ENCODE data around the gene MAP3K20.
"Not testable (repeated sequence)": the region's sequence is repeated elsewhere in the genome, so short reads cannot be mapped to it uniquely, and the experiment has no call there.

The MAP3K20 gene

DNA sequence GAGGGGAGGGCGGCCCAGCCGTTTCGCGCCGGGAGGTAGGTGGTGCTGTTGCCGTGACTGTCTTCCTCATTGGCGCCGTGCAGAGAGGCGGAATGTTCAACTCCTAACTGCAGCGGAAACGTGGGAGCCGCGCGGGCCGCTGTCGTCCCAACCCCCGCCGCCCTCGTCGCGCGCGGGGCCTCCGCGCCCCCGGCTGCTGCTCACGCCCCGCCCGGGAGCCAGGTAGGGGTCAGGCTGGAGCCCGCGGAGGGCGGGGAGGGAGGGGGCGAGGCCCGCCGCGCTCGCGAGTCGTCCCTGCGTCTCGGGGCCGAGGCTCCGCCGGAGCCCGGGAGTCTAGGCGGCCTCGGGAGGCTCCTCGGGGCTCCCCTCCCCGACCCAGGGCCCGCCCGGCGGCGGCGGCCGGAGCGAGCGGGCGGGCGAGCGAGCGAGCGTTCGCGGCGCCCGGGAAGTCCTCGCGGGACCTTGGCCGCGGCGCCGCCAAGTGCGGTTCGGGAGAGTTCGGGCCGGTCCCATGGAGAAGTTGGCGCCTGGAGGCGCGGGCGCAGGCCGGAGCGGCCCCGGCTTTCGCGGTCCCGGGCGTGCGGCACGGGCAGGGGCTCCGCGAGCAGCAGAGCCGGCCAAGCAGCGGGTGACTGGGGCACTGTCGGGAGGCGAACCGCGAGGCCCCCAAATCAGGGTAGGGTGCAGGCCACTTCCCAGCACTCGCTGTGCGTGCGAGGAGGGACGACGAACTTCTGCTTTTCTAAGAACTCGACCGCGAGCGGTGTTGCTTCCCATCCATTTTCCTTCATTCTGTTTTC lies at the start of gene MAP3K20:
Gene MAP3K20 (plus strand): TSS at position 66 of the 800 bp plus-strand sequence. CDS start 15,186 bp downstream, outside the sequence.
- DNase-seq (ENCODE audit: insufficient read length, low spot score) (peak; percentile 28), FAIRE-seq (no peak)

DNA sequence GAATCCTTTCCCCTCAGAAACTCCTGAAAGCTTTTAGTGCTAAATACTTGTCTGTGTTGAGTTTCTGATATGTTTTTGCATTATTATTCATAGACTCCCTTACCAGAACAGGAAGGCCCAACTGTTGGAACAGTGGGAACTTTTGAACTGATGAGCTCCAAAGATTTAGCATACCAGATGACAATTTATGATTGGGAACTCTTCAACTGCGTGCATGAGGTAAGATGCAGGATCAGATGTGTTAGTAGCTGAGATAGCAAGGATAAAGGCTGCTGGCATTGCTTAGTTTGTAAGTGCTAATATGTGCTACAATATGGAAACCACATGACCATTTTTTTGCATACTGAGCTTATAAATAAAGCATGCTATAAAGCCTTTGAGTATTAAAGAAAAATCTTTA lies 49.2 kb upstream of the MAP3K20 start:
- FAIRE-seq (no peak), DNase-seq (ENCODE audit: insufficient read length, low spot score) (no peak)

- DNase-seq (ENCODE audit: insufficient read length, low spot score), result peak; percentile 45
- FAIRE-seq, result peak; percentile 95
Observed at GRCh38 chr2:173027181-173028128, 48.2 kb upstream of the MAP3K20 start.

- no peak for DNase-seq (ENCODE audit: insufficient read length, low spot score)
- FAIRE-seq, result no peak
Observed at GRCh38 chr2:173028141-173028540, 47.5 kb upstream of the MAP3K20 start.

- FAIRE-seq (no peak), DNase-seq (ENCODE audit: insufficient read length, low spot score) (no peak)
Observed at GRCh38 chr2:173028671-173029070, 47.0 kb upstream of the MAP3K20 start.

DNA sequence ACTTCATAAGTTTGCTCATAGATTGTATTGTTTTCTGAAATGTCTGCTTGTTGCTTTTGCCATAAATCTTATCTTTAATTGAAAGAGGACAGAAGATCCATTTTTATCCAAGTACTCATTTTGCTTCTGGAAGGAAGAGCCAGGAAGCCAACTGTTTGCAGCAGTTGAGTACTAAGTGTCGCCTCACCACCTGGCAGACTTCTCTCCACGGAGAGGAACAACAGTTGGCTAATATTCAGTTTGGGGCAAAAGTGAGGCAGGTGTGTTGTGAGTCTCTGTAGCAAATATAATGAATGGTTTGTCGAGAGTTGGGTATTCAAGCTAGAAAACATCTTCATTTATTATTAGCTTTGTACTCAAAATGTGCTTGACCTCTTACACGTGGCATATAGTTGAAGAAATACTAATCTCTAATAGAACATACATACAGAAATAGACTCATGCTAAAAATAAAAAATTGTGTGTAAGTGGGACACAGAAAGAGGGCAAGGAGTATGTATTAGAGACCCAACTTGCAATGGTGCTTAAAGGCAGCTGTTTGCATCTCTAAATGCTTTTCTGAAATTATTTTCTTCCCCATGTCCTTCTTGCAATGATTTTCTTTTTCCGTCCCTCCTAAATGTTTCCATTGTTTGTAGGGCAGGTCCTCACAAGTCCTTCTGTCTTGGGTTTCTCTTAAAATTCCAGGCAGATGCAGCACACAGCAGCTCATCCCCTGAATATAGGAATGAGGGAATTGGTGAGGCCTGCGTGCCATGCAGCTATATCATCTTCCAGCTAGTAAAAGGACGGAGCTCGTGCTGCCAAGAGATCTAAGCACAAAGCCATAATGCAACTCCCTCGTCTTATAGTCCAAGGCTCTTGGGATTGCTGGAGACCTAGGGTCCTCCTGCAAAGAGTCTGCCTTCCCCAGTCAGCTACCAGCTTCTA lies 44.8 kb upstream of the MAP3K20 start:
- DNase-seq (ENCODE audit: insufficient read length, low spot score) (no peak), FAIRE-seq (no peak)

DNA sequence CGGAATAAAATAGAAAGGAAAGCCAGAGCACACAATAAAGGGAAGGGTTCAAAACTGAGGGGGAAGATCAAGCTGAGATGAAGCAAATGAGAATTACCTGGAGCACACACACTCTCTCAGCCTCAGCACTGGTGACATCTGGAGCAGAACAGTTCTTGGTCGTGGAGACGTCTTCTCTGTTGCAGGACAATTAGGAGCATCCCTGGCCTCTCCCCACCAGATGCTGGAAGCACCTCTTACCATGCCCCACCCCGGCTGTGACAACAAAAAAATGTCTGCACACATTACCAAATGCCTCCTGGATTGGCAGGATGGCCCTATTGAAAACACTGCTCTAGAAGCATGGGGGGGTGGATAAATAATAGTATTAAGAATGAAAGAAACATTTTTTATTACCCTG lies 43.6 kb upstream of the MAP3K20 start:
- DNase-seq (ENCODE audit: insufficient read length, low spot score) (no peak), FAIRE-seq (no peak)

GRCh38 chr2:173033084-173033483 lies 42.6 kb upstream of the MAP3K20 start:
- no peak for FAIRE-seq
- no peak for DNase-seq (ENCODE audit: insufficient read length, low spot score)

DNA sequence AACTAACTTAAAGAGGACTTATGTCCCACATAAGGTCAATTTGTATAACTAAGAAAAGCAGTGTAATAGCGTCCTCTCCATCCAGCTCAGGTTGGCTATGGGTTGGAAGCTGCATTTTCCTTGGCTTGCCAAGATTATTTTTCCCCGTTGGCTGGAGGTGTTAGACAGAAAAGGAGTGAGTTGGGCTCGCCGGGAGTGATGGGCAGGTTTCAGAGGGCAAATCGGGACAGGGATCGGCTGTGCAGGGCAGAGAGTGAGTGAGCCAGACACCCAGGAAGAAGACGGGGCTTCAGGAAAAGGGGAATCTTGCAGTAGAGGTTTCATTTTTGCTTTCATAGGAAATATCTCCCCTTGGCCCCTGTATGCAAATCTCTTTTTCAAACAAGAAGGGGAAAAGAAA lies 41.5 kb upstream of the MAP3K20 start:
- FAIRE-seq, result no peak

DNA sequence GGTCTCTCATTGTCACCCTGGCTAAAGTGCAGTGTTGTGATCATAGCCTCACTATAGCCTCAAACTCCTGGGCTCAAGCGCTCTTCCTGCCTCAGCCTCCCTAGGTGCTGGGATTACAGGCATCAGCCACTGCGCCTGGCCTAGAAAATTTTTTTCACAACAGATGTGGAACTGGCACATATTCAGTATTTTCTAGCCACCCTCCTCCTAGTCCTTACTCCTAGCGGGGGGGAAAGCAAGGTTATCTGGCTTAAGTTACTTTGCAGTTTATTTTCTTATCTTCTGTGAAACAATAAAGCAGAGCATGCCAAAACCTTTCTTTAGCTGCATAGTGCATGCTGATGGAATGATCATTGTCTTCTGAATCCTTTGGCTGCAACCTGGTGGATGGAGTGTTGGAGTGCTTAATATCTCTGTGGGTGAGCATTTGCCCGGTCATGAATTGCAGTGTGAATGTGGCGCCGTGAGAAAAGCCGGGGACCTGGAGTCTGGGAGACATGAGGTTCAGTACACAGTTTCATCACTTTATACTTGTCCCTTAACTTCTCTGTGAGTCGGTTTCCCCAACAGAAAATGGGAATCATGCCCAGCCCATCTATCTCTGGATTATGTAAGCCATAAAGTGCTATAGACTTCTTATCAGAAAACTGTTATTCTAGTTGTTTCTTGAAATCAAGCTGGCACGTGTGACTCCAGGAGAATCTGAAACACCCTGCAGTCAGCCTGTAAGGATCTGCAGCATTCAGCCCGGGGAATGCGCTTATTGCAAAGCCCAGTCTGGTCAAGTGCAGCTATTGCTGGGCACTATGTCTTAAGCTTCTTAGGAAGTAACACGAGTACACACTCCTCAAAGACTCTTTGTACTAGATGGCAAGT lies 38.2 kb upstream of the MAP3K20 start:
- FAIRE-seq, result no peak

More for the DNA sequence above, 41.5 kb upstream of the MAP3K20 start:
- no peak for DNase-seq (ENCODE audit: insufficient read length, low spot score)

DNA sequence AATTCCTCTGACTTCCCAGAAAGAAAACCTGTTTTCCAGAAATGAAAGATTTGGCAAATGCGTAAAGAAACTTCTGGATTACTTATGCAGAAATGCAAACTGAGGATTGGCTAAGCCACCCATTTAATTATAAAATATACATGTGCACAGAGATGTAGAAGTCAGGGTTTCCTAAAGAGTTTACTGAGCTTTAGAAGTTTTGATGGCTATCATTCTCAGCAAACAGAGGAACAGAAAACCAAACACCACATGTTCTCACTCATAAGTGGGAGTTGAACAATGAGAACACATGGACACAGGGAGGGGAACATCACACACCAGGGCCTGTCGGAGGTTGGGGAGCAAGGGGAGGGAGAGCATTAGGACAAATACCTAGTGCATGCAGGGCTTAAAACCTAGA lies 37.4 kb upstream of the MAP3K20 start:
- FAIRE-seq; DNase-seq (ENCODE audit: insufficient read length, low spot score): not testable (repeated sequence)

More for the DNA sequence above, 38.2 kb upstream of the MAP3K20 start:
- no peak for DNase-seq (ENCODE audit: insufficient read length, low spot score)

DNA sequence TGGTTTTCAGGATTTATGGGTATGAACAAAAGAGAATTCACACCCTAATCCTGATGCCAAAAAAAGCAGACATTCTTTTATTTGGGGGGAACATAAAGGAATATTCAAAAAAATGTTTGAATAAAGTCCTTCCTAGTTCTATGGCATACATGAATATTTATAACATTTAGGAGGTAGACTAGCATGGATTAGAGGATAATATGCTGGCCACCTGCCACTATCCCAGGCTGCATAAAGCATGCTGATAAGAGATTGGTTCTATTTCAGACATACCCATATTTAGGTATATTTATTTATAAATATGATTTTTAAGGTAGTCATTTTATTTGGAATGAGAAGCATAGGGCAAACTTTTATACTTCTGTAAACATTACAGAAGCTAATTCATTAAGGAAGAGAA lies 34.9 kb upstream of the MAP3K20 start:
- FAIRE-seq, result no peak
- no peak for DNase-seq (ENCODE audit: insufficient read length, low spot score)

GRCh38 chr2:173043476-173043875 lies 32.2 kb upstream of the MAP3K20 start:
- no peak for DNase-seq (ENCODE audit: insufficient read length, low spot score)
- no peak for FAIRE-seq

DNA sequence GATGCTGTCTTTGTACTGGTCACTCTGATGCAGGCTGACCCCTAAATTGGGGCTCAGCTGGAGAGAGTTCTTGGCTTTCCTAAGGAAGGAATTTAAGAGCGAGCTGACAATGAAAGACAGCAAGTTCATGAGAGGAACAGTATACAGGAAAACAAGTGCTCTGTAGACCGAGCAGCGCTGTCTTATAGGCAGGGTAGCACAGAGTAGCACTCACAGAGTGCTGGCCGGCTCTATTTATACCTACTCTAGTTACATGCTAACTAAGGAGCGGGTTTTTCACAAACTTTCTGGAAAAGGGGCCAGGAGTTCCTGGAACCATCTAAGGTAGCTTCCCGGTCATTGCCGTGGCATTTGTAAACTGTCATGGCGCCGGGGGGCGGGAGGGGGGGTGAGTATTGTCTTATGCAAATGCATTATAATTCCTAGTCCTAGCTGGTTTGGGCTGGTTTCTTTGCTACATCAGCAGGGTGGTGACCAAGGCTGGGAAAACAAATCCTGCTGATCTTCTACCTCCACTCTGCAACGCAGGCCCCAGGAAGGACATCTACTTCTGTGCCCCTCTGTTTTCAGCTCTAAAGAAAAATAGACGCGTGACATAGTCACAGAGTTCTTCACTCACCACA lies 31.6 kb upstream of the MAP3K20 start:
- FAIRE-seq (no peak), DNase-seq (ENCODE audit: insufficient read length, low spot score) (no peak)

DNA sequence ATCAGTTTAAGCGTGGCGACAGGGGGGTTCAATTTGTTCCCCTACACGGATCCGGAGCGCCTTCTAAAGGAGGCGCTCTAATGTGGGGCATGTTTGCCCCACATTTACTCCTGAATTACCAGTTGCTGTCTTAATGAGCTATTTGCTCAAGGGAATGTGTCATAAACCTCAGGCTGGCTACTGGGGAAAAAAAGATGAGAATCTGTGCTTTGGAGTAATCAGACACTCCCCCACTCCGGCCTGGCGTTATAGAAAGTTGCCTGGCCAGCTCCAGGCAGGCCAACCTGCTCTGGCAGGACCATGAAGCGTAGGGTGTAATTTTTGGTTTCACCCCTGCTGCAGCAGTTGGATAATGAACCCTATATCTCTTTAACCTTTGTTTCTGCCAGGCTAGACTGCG lies 31.0 kb upstream of the MAP3K20 start:
- no peak for DNase-seq (ENCODE audit: insufficient read length, low spot score)
- no peak for FAIRE-seq

GRCh38 chr2:173045181-173045580 lies 30.5 kb upstream of the MAP3K20 start:
- no peak for FAIRE-seq
- DNase-seq (ENCODE audit: insufficient read length, low spot score), result no peak

DNA sequence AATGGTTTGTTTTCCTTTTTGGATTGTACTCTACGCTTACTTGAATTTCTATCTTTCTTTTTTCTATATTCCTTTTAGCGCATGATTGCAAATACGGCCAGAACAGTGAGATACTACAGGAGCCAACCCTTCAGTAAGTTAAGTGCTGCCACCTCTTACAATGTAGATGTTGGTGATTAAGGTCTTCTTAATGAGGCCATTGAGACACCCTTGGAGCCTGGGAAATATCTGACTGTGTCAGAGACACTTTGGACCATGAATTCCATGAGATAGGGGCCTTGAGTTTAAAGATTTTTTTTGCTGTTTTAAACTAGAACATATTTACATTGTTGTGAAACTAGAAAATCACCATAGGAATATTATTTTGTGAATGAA lies 27.1 kb upstream of the MAP3K20 start:
- FAIRE-seq, result peak; percentile 71
- no peak for DNase-seq (ENCODE audit: insufficient read length, low spot score)

DNA sequence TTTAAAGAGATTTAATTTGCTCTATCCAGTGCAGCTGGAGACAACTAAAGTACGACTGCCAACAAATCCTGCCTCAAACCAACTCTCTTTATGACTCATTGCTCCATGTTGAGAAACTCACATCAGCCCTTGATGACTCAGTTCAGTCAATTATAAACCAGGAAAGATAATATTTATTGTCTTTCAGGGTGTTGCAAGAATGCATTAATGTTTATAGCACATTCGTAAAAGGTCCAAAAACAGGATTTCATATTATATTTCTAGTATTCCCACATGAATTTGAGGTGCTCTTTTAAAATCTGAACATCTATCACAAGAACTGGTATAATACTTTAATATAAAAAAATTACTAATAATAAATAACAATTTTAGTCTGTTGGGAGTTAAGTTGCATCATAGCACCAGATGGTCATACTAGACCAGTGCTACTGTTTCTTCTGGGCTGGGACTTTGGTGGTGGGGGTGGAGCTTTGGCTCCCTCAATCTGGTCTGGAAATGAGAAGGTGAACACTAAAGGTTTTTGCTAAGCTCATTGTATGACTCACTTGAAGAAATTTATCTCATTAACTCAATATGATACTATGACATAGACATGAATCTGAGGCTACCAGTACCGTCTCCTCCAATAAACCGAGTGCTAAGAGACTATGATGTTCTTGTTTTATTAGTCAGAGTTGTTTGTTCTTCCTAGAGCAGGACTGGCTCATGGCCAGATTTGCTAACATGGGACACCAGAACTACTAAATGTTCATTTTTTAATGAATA lies 26.6 kb upstream of the MAP3K20 start:
- DNase-seq (ENCODE audit: insufficient read length, low spot score) (no peak), FAIRE-seq (peak; percentile 80)

Measured in GM19239 (cell line).